ENCODE measurements around the gene MRPL20. TPM values are rescaled to one million over a fixed set of nuclear protein-coding genes. Genes with fewer than 3 reads are reported as not detected.
A peak's percentile ranks its signal among the peaks of the same experiment; 100 is the strongest.
"Not testable (repeated sequence)": the region's sequence is repeated elsewhere in the genome, so short reads cannot be mapped to it uniquely, and the experiment has no call there.

MRPL20 gene
- 98.6 TPM for total RNA-seq (ENCODE audit: unreplicated experiment)
- long read RNA-seq, transcript MRPL20-201 (4 exons, 721 nt): major isoform, 65 of 73 reads
- long read RNA-seq, partial matches to known transcripts: 3 of 73 reads
- long read RNA-seq, other reads (novel, unspliced or antisense): 5 of 73 reads

- Mint-ChIP-seq H3K4me3 (ENCODE audit: unreplicated experiment) (peak within 1 kb of the TSS; percentile 90), H3K9me3 (ENCODE audit: unreplicated experiment) (peaks cover 15% of the 10 kb centered on the region), H3K27me3 (ENCODE audit: unreplicated experiment) (peaks cover 12% of the 10 kb centered on the region), H3K27ac (ENCODE audit: unreplicated experiment) (peak within 1 kb of the TSS; percentile 72), H3K4me1 (ENCODE audit: low read depth, unreplicated experiment) (peaks cover 17% of the 10 kb centered on the region), H3K36me3 (ENCODE audit: unreplicated experiment) (peaks cover under 1% of the 10 kb centered on the region)
- DNase-seq: peak; percentile 94
- no peak for TF ChIP-seq CTCF (IDR thresholded peaks at IDR 0.05; ENCODE audit: partially characterized antibody, unreplicated experiment)
These were observed at the start of gene MRPL20 for GRCh38 chr1:1406821-1407635. Gene MRPL20 (minus strand): TSS chr1:1407293. CDS start chr1:1407217, 76 bp downstream.

GRCh38 chr1:1456683-1457255 lies 49.7 kb upstream of the MRPL20 start:
- not testable (repeated sequence) for H3K27ac Mint-ChIP-seq (ENCODE audit: unreplicated experiment); DNase-seq; H3K27me3 Mint-ChIP-seq (ENCODE audit: unreplicated experiment); H3K36me3 Mint-ChIP-seq (ENCODE audit: unreplicated experiment); H3K4me1 Mint-ChIP-seq (ENCODE audit: low read depth, unreplicated experiment); H3K4me3 Mint-ChIP-seq (ENCODE audit: unreplicated experiment); H3K9me3 Mint-ChIP-seq (ENCODE audit: unreplicated experiment)

GRCh38 chr1:1455934-1456333 lies 48.8 kb upstream of the MRPL20 start:
- not testable (repeated sequence) for H3K36me3 Mint-ChIP-seq (ENCODE audit: unreplicated experiment); H3K27me3 Mint-ChIP-seq (ENCODE audit: unreplicated experiment); H3K9me3 Mint-ChIP-seq (ENCODE audit: unreplicated experiment); H3K4me3 Mint-ChIP-seq (ENCODE audit: unreplicated experiment); H3K4me1 Mint-ChIP-seq (ENCODE audit: low read depth, unreplicated experiment); H3K27ac Mint-ChIP-seq (ENCODE audit: unreplicated experiment); DNase-seq

GRCh38 chr1:1455366-1455884 lies 48.3 kb upstream of the MRPL20 start:
- TF ChIP-seq CTCF (IDR thresholded peaks at IDR 0.05; ENCODE audit: partially characterized antibody, unreplicated experiment): no peak
- H3K27me3 Mint-ChIP-seq (ENCODE audit: unreplicated experiment): no peaks in the 10 kb centered on the region
- H3K9me3 Mint-ChIP-seq (ENCODE audit: unreplicated experiment): peaks cover 4% of the 10 kb centered on the region
- H3K36me3 Mint-ChIP-seq (ENCODE audit: unreplicated experiment): no peaks in the 10 kb centered on the region
- DNase-seq: no peak
- no peak overlapping the region for H3K4me3 Mint-ChIP-seq (ENCODE audit: unreplicated experiment)
- no peak overlapping the region for H3K27ac Mint-ChIP-seq (ENCODE audit: unreplicated experiment)
- no peaks in the 10 kb centered on the region for H3K4me1 Mint-ChIP-seq (ENCODE audit: low read depth, unreplicated experiment)

- H3K9me3 Mint-ChIP-seq (ENCODE audit: unreplicated experiment); H3K4me1 Mint-ChIP-seq (ENCODE audit: low read depth, unreplicated experiment); H3K4me3 Mint-ChIP-seq (ENCODE audit: unreplicated experiment); H3K27ac Mint-ChIP-seq (ENCODE audit: unreplicated experiment); H3K27me3 Mint-ChIP-seq (ENCODE audit: unreplicated experiment); DNase-seq; H3K36me3 Mint-ChIP-seq (ENCODE audit: unreplicated experiment): not testable (repeated sequence)
These were observed 47.4 kb upstream of the MRPL20 start for GRCh38 chr1:1454286-1455056.

- no peaks in the 10 kb centered on the region for H3K36me3 Mint-ChIP-seq (ENCODE audit: unreplicated experiment)
- DNase-seq: no peak
- H3K4me3 Mint-ChIP-seq (ENCODE audit: unreplicated experiment): no peak overlapping the region
- no peak overlapping the region for H3K27ac Mint-ChIP-seq (ENCODE audit: unreplicated experiment)
- no peaks in the 10 kb centered on the region for H3K4me1 Mint-ChIP-seq (ENCODE audit: low read depth, unreplicated experiment)
- TF ChIP-seq CTCF (IDR thresholded peaks at IDR 0.05; ENCODE audit: partially characterized antibody, unreplicated experiment): no peak
- H3K27me3 Mint-ChIP-seq (ENCODE audit: unreplicated experiment): no peaks in the 10 kb centered on the region
- H3K9me3 Mint-ChIP-seq (ENCODE audit: unreplicated experiment): peaks cover 1% of the 10 kb centered on the region
These were observed 45.8 kb upstream of the MRPL20 start for GRCh38 chr1:1452882-1453281.

GRCh38 chr1:1452365-1452739 lies 45.3 kb upstream of the MRPL20 start:
- H3K9me3 Mint-ChIP-seq (ENCODE audit: unreplicated experiment); H3K27ac Mint-ChIP-seq (ENCODE audit: unreplicated experiment): not testable (repeated sequence)

More at GRCh38 chr1:1452365-1452739, 45.3 kb upstream of the MRPL20 start:
- DNase-seq; H3K4me3 Mint-ChIP-seq (ENCODE audit: unreplicated experiment); H3K36me3 Mint-ChIP-seq (ENCODE audit: unreplicated experiment); H3K27me3 Mint-ChIP-seq (ENCODE audit: unreplicated experiment); H3K4me1 Mint-ChIP-seq (ENCODE audit: low read depth, unreplicated experiment): not testable (repeated sequence)
